ENCODE results near the gene WARS2.
"Not testable (repeated sequence)": the region's sequence is repeated elsewhere in the genome, so short reads cannot be mapped to it uniquely, and the experiment has no call there.

DNA sequence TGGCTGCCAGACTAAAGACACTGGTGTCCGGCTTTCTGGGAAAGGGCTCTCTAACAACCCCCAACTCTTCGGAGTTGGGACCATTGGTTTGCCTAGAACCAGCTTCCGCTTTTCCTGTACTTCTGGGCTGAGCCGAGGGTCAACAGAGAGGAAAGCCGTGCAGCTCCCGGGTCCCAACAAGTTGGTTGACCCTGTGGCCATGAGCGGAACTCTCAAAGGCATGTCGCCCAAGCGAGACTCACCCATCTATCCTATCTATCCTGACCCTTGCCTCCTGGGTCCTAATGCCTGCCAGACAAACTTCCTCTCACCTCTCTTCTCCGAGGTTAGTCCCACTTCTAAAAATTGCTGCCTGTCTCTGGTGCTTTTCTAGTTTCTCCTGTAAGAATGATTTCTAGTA is 32.5 kb upstream of the WARS2 start:
- not testable (repeated sequence) for TF ChIP-seq POLR2A (IDR thresholded peaks at IDR 0.05)
- TF ChIP-seq, protein P1, sequence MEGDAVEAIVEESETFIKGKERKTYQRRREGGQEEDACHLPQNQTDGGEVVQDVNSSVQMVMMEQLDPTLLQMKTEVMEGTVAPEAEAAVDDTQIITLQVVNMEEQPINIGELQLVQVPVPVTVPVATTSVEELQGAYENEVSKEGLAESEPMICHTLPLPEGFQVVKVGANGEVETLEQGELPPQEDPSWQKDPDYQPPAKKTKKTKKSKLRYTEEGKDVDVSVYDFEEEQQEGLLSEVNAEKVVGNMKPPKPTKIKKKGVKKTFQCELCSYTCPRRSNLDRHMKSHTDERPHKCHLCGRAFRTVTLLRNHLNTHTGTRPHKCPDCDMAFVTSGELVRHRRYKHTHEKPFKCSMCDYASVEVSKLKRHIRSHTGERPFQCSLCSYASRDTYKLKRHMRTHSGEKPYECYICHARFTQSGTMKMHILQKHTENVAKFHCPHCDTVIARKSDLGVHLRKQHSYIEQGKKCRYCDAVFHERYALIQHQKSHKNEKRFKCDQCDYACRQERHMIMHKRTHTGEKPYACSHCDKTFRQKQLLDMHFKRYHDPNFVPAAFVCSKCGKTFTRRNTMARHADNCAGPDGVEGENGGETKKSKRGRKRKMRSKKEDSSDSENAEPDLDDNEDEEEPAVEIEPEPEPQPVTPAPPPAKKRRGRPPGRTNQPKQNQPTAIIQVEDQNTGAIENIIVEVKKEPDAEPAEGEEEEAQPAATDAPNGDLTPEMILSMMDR (IDR thresholded peaks at IDR 0.05) = not testable (repeated sequence)

Data from adrenal gland (tissue), 5 donors.